Measurements from ENCODE around the gene PHACTR1.

PHACTR1 gene

DNA sequence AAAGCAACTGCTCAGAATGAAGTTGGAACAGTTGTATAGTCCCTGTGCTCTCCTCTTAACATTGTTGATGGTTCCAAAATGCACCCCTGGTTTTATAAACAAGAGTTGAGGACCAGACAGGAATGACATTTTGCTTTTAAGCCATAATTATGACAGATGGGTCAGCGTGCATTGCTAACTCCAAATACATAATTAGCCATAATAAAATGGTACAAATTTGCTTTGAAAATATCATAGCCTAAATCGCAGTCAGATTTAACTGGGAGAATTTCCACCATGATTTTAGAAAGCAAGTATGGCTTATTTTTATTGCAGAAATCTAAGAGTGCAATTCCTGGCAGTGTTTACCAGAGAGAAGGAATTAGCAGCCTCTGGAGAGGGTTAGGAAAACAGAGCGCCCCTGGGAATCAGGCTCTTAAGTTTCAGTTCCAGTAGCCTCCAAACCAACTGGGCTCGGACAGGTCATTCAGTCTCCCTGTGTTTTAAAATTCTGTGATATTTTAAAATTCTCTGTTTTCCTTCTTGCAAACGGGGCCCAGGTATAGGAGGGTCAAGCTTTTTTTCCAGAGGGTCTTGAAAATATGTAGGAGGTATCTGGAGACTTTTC is 309.4 kb downstream of the PHACTR1 start:
- DNase-seq: no peak

DNA sequence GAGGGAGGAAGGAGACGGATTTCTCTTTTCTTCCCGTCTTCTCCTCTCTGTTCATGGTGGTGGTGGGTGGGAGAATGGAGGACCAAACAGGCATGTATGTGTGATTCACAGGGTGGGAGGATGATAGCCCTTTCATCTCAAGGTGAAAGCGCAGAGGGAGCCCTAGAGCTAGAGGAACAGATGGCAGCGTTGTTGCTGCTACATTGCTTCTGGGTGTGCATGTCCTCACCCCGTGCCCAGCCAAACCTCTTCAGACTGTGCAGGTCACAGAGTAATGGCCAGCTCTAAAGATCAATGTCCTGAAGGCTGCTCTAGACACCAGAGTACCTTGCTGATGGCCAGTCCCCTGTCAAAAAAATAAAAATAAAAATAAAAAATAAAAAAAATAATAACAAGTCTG is 310.0 kb downstream of the PHACTR1 start:
- peak in 4 of 58 donors; percentile 1 to 31 (median 16) for DNase-seq

DNA sequence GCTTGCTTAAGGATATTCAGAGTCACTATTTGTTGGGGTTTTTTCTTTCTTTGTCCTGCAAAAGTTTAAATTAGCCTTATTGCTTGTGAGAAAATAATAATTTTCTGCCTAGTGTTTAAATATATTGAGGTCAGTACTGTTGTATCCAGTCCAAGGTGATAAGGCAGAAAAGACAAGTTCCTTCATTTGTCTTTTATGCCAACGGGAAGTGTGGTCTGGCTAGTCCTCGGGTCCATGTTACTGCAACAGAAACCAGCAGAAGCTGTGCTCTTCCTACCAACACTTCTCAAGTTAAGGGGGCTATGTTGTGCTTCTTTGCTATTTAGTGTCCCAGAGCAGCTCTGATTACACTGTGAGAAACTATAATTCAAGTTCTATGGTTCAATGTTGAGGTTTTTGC is 310.6 kb downstream of the PHACTR1 start:
- no peak for DNase-seq

DNA sequence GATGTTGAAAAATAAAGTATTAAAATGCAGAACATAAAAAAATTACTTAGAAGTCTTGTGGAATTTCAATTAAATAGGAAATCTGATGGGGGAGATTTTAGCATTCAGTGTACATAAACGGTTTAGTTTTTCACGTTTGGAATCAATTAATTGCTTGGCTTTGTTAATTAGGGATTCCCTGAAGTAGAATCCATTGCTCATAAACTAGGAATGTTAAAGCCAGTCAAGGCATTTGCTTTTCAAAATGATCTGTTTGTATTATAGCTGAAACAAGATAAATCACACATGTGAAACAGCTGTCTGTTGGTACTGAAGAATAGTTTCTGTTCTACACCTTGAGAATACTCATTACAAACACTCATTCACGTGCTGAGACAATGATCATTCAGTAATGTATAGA is 313.8 kb downstream of the PHACTR1 start:
- no peak for DNase-seq

DNA sequence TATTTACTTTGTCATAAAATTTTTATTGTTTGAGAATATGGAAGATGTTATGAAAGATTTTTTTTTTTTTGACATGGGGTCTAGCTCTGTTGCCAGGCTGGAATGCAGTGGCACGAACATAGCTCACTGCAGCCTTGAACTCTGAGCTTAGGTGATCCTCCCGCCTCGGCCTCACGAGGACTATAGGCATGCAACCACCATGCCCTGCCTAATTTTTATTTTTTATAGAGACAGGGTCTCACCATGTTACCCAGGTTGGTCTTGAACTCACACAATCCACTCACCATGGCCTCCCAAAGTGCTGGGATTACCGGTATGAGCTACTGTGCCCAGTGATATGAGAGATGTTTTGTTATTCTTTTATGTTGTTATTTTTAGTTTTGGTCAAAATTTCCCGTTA is 316.0 kb downstream of the PHACTR1 start:
- DNase-seq: no peak

DNA sequence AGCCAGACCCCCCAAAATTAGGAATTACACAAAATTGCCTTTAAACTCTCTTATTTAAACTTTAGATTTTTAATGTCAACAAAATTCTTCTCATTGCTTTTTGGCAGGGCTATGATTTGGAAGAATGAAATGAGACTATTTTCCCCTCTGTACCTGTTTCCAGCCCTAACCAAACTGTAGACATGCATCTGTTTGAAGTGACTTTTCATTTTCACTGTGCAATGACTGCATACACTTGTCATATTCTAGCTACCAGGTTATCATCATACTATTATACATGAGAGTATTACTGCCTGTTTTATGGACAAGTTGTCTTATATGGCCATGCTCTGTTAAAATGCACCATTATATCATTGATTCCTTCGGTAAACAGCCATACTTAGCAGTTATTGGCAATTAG is 316.6 kb downstream of the PHACTR1 start:
- no peak for DNase-seq

DNA sequence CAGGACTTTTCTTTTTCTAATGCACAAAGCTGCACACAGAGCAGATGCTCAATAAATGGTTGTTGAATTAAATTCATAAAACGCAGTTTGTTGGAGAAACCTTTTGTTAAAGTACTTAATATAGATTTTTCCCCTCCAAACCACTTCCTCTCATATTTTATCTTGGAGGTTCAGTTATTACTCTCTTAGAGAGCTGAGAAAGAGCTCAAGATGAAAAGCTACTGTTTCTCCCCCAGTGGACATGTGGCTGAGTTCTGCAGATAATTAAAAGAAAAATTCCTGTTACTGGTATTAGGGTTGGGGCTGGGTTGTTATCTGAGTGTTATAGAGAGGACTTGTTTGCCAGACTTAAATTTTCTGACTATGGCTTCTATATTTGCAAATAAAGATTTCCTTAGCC is 317.7 kb downstream of the PHACTR1 start:
- no peak for DNase-seq

DNA sequence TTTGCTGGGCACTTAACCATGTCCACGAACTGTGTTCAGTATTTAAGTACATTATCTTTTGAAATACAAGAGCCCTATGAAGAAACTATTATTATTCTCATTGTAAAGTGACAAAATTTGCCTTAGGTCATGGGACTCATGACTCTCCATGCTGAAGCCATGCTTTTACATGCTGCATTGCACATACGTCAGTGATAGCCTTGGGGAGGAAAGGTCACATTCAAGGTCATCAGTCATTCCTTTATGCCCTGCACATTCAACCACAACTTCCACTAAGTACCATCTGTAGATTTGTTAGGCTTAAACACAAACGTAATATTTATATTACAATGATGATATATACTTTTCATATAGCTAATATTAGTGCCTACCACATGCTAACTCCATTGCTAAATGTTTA is 319.0 kb downstream of the PHACTR1 start:
- no peak for DNase-seq

DNA sequence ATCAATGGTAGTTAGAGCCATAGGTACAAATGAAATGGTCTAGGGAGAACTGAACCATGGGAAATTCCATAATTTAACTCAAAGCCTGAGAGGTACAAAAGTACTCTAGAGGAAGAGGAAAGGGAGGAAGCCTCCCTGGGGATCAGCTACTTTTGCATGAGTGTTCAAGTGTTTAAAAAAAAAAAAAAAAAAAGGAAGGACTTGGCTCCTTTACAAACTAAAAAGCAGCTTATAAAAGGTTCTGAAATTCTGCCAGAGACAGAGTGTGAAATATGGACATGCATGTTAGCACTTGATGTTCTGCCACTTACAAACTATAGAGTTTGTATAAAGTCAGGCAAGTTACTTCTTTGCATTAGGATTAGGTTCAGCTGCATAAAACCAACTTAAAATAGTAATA is 321.7 kb downstream of the PHACTR1 start:
- peak in 1 of 58 donors; percentile 7 for DNase-seq

DNA sequence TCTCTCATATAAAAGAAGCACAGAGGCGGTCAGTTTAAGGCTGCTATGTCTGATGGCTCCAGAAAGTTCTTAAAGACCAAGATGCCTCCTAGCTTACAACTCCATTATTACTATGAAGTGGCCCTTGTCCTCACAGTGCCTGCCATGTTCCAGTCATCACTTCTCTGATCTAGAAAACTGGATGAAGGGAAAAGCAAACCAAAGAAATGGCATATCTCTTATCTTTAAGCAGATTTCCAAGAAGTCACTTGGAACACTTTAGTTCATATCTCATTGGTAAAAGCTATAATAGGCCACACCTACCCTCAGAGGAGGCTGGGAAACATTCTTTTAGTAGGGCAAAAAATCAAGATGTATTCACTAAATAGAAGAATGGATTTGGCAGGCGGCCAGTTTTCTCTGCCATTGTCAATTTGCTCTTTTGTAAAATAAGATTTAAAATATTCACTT is 322.2 kb downstream of the PHACTR1 start:
- peak in 1 of 58 donors; percentile 44 for DNase-seq

DNA sequence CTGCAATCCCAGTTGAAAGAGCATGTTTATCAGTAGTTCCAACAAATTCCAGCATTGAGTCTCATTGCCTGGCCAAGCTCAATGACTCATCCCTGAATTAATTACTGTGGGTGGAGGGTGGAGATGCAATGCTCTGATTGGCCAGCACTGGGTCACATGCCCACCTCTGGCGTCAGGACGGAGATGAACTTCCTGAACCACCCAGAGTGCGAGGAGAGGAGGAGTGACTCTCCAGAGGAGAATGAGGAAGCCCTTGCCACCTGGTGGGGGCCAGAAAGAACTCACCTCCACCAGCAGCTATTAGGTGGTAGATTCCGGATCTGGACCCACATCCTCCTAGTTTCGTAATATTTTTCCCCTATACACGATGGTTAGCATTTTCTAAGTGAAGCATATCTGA is 327.8 kb downstream of the PHACTR1 start:
- peak in 3 of 58 donors; percentile 10 to 43 (median 24) for DNase-seq

DNA sequence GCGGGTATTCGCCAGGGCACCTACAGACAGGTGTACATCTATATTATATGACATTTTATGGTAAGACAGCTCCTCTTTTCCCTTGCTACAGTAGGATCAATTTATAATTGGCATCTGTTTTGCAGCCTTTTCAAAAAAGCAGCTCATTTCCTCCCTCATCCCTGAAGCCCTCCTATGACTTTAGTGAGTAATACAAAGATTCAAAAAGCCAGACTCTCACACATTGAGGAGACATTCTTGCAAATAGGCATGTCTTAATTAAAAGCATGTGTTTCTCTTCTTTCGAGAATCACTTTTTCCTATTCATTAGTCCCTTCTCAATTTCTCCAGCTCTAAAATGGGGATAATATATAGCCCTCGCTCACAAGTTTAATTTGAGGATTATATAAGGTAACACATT is 328.3 kb downstream of the PHACTR1 start:
- no peak for DNase-seq

DNA sequence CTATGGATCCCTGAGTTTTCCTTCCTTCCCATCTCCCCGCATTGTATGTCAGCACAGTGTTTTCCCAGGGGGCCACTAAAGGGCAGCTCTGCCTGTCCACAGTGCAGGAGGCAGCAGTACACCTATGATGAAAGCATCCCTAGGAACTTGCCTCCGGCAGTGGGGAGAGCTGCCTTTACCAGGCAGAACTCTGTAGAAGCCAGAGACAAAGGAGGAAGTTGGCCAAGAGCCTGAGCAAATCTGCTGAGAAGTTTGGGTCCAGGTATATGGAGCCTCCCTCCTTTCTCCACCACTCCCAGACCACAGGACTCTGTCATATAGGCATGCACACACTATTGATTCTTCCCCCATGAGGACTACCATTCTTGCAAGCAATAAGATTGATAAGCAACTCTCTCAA is 329.1 kb downstream of the PHACTR1 start:
- no peak for DNase-seq

DNA sequence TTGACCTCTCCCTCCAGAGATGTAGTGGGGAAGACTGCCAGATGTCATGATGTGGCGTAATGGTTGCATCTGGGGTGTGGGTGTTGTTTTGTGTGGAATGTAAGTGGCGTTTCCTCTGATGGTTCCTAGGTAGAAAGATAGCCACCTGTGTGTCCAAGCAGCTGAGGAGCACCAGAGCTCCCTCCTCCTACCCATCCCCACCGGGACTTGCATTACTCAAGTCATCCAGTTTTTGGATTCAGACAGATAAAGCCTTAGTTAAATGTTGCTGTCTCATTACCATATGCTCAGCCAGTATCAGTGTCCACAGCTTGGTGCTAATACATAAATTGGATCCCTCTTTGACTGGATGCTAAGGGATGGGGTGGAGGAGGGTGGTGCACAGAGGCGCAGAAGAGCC is 329.5 kb downstream of the PHACTR1 start:
- no peak for DNase-seq

DNA sequence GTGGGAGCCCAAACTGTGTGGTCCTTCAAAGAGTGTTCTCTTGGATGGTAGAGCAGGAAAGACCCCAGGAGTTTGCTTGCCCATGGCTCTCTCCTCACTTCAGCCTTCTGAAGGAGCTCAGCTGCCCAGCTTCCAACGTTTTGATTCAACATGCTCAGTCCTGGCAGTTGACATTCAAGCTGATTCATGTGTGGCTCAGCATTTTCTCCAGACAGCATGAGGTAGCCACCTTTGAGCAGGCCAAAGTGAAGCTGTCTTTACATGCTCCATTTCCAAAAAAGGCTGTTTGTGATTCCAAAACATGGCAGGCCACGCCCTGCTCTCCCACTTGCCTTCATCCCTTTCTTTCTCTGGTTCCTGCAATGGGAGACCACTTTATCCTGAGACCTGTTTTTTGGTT is 331.5 kb downstream of the PHACTR1 start:
- DNase-seq: no peak

DNA sequence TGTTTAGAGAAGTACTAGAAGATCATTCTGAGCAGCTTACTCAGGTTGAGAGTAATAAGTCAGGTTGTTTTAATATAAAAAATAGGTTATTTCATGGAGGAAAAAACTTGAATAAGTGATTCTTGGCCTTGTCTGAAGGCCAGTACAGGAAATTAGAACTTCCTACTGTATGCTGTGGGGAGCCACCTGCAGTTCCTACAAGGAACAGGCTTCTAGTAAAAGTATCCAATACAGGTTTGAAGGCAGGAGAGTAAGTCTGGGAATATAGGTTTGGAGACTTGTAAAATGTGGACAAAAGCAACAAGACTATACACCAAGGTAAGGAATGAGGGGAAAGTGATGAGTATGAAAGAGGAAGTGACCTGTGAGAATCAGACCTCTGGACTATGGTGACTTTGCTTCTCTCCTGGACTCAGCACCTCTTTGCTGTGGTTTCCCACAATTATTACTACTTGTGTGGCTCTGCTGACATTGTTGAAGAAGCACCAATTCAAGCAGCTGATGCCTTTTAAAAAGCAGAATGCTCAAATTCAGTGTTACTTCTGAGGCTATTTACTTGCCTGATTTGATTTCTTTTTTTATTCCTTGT is 333.2 kb downstream of the PHACTR1 start:
- DNase-seq: no peak

DNA sequence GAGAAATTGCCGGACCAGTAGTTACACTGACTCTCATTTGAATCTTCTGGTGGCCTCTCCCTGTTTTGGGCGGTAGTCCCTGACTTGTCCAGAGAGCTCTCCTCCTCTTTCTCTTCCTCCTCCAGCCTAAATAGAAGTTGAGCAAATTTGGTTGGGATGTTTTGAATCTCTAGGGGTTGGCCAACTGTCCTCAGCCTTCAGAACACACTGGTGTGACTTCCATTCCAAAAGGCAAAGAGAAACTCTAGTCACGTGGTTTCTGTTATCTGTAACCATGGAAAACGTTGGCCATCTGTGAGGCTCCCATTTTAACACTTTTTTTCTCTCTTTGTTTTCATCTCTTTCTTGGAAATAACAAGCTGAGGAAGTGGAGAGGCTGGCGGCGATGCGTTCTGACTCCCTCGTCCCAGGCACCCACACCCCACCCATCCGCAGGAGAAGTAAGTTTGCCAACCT is 336.5 kb downstream of the PHACTR1 start:
- peak in 12 of 58 donors; percentile 5 to 54 (median 15) for DNase-seq

DNA sequence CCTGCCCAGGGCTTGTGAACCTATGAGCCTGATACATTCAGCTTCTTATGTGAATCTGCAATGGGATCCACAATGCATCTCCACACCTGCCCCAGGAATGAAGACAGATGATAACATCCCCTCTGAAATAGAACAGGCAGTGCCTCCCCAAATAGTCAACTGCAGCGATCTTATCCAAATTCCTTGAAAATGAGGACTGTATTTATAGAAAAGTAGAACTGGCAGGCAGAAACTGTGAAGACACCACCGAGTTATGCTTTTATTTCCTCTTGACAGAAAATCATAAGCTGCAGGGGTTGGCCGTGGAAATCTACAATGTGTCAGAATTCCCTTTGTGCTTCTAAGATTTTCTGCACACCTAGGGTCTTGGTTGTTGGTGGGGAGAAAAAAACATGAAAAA is 341.5 kb downstream of the PHACTR1 start:
- DNase-seq: peak in 4 of 58 donors; percentile 5 to 26 (median 14)

DNA sequence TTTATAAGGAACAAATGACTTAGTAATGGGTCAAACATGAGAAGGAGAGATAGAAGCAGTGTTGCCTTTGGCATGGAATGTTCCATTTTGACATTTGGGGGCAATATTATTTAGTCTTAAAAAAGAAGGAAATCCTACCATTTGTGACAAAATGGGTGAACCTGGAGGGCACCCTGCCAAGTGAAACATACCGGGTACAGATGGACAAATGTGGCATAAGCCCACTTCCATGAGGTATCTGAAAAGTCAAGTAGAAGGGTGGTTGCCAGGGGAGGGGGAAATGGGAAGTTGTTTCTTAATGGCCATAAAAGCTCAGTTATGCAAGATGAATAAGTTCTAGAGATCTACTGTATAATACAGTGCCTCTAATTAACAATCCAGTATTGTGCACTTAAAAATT is 342.5 kb downstream of the PHACTR1 start:
- no peak for DNase-seq

DNA sequence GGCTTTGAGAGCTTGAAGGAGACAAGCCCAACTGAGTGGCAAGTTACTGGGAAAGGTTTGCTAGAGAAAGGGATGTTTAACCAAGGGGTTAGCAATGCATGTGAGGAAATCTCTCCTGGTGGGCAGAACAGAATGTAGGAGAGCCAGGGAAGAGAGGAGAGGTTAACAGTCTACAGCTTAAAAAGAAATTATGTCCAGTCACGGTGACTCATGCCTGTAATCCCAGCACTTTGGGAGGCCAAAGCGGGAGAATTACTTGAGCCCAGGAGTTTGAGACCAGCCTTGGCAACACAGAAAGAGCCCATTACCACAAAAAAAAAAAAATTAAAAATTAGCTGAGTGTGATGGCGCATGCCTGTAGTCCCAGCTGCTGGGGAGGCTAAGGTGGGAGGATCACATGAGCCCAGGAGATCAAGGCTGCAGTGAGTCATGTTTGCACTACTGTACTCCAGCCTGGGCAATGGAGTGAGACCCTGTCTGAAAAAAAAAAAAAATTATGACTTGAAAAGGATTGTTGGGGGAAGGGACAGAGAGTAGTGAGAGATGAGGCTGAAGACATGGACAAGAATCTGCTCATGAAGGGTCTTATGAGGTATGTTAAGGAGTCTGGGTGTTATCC is 346.8 kb downstream of the PHACTR1 start:
- DNase-seq: no peak

DNA sequence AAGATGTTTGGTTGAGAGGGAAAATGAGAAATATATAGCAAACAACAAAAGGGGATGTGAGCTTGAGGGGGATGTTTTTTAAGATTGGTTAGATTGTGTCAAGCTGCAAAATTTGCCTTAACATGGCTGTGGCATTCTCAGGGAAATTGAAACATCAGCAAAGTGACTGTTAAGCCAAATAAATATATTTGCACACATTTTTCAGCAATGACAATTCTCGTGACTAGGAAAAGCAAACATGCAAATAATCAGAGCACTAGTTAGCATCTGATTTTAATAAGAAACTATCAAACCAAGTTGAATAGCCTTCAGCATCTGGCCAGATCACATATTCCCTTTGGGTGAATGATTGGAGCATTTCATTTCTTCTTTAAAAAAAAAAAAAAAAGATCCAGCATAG is 349.0 kb downstream of the PHACTR1 start:
- DNase-seq: no peak

DNA sequence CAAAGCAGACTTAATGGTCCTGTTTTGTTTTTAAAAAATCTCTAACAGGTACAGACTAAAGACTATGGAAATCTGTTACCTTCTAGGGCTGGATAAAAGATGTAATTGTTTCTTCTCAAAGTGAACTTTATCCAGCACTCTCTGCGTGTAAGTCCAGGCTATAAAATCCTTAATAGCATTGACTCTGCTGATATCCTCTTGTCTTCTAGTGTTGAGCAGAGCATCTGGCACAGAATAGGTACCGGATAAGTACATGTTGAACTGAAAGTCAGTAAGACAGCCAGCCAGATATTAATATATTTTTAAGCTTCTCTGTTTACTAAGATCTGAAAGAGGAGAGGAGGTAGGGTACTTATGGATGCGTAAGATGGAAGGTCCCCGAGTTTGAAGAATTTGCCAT is 349.5 kb downstream of the PHACTR1 start:
- no peak for DNase-seq

DNA sequence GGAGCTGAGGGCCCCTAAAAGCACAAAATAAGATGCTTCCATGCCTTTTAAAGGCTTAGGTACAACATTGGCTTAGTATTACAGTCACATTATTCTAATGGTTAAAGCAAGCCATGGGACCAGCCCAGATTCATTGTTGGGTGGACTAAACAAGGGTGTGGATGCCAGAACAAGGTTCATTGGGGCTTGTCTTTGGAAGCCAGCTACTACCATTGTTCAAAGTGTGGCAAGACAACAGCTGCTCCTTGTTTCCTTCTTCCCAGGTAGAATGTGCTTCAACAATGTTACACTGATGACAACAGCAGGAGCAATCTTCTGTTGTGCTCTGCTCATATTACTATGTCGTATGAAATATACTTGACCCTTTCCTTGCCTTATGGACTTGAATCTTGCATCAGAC is 350.3 kb downstream of the PHACTR1 start:
- no peak for DNase-seq

Measured in anterior cingulate cortex (tissue), 58 donors.